Endothelial cell (in vitro differentiated cells): ENCODE measurements around the gene GFY. TPM values are rescaled to one million over a fixed set of nuclear protein-coding genes. Genes with fewer than 3 reads are reported as not detected.

Experiments used
- DNase-seq: peaks from one replicate; pipeline ENCODE4 v3.0.0; 2021; ENCODE audit warnings: low spot score
- H3K27ac Mint-ChIP-seq: one replicate; pipeline ENCODE4 v1.8.0; 2021; ENCODE audit warnings: mixed read lengths, inconsistent platforms; ENCODE audit not compliant: unreplicated experiment
- H3K27me3 Mint-ChIP-seq: one replicate; pipeline ENCODE4 v1.8.0; 2021; ENCODE audit warnings: mild to moderate bottlenecking, moderate library complexity, mixed read lengths, inconsistent platforms; ENCODE audit not compliant: unreplicated experiment
- H3K36me3 Mint-ChIP-seq: one replicate; pipeline ENCODE4 v1.8.0; 2021; ENCODE audit warnings: mild to moderate bottlenecking, low read depth, mixed read lengths, inconsistent platforms; ENCODE audit not compliant: unreplicated experiment
- H3K4me1 Mint-ChIP-seq: one replicate; pipeline ENCODE4 v1.8.0; 2021; ENCODE audit warnings: mild to moderate bottlenecking, mixed read lengths, inconsistent platforms; ENCODE audit not compliant: unreplicated experiment
- H3K4me3 Mint-ChIP-seq: one replicate; pipeline ENCODE4 v1.8.0; 2021; ENCODE audit warnings: mild to moderate bottlenecking, mixed read lengths, inconsistent platforms; ENCODE audit not compliant: unreplicated experiment
- H3K9me3 Mint-ChIP-seq: one replicate; pipeline ENCODE4 v1.8.0; 2021; ENCODE audit warnings: mixed read lengths, inconsistent platforms; ENCODE audit not compliant: unreplicated experiment
- total RNA-seq: library from RNA; stranded (reverse); fragmentation: NEBNext Ultra II Directional; extraction: Animal tissue kit (Norgen Biotek cat#: 25700); gene quantifications from one replicate; pipeline ENCODE4 v1.2.1, GENCODE V29; 2021; ENCODE audit not compliant: unreplicated experiment
- TF ChIP-seq, protein P1 (sequence below): fragments of 200-600 bp; sonication (generic); IDR thresholded peaks from one replicate; pipeline ENCODE4 v1.5.0; 2021; ENCODE audit warnings: antibody characterized with exemption; ENCODE audit not compliant: unreplicated experiment

The GFY gene
- total RNA-seq, 1 donor from 2014 or later = not detected

GRCh38 chr19:49427339-49427738, 2.2 kb downstream of the GFY start:
- peaks cover 27% of the 10 kb centered on the region for H3K4me1 Mint-ChIP-seq
- peaks cover 23% of the 10 kb centered on the region for H3K36me3 Mint-ChIP-seq
- peaks cover 41% of the 10 kb centered on the region for H3K27me3 Mint-ChIP-seq

GRCh38 chr19:49427855-49428546, 2.8 kb downstream of the GFY start:
- no peak overlapping the region for H3K4me3 Mint-ChIP-seq
- peaks cover 22% of the 10 kb centered on the region for H3K4me1 Mint-ChIP-seq
- no peak overlapping the region for H3K27ac Mint-ChIP-seq
- DNase-seq = no peak
- TF ChIP-seq, protein P1, sequence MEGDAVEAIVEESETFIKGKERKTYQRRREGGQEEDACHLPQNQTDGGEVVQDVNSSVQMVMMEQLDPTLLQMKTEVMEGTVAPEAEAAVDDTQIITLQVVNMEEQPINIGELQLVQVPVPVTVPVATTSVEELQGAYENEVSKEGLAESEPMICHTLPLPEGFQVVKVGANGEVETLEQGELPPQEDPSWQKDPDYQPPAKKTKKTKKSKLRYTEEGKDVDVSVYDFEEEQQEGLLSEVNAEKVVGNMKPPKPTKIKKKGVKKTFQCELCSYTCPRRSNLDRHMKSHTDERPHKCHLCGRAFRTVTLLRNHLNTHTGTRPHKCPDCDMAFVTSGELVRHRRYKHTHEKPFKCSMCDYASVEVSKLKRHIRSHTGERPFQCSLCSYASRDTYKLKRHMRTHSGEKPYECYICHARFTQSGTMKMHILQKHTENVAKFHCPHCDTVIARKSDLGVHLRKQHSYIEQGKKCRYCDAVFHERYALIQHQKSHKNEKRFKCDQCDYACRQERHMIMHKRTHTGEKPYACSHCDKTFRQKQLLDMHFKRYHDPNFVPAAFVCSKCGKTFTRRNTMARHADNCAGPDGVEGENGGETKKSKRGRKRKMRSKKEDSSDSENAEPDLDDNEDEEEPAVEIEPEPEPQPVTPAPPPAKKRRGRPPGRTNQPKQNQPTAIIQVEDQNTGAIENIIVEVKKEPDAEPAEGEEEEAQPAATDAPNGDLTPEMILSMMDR = no peak
- peaks cover 19% of the 10 kb centered on the region for H3K36me3 Mint-ChIP-seq
- H3K9me3 Mint-ChIP-seq = no peaks in the 10 kb centered on the region
- peaks cover 40% of the 10 kb centered on the region for H3K27me3 Mint-ChIP-seq

More at GRCh38 chr19:49427339-49427738, 2.2 kb downstream of the GFY start:
- DNase-seq = no peak
- H3K27ac Mint-ChIP-seq = no peak overlapping the region
- peak overlapping the region; percentile 34 for H3K4me3 Mint-ChIP-seq
- TF ChIP-seq, protein P1 = no peak
- no peaks in the 10 kb centered on the region for H3K9me3 Mint-ChIP-seq

DNA sequence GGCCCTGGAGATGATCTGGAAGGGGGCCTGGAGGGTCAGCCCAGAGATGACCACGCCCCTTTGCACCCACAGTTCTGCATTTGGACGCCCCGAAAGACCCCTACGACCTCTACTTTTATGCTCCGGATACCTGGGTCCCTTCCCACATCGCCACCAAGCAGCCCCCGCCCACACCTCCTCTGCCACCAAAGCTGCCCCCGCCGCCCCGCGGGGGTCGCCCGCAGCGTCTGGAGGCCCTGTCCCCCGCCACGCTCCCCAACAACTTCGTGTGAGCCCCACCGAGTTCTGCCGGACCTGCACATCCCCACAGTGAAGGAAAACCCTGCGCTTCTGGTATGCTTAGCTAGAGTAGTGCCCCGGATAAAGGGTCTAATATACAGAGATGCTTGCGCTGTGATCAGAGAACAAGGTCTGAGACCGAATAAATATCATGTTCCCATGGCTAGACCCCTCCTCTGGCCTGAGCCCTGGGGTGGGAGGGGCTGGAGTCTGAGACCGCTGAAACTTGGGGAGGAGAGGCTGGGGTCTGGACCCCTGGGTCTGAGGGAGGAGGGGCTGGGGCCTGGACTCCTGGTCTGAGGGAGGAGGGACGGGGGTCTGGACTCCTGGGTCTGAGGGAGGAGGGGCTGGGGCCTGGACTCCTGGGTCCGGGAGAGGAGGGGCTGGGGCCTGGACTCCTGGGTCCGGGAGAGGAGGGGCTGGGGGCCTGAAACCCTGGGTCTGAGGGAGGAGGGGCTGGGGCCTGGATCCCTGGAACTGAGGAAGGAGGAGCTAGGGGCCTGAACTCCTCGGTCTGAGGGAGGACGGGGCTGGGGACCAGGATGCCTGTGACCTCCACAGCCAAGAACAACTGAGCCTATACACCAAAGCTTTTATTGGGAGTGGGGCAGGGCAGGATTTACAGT, 3.6 kb downstream of the GFY start:
- no peak for DNase-seq
- TF ChIP-seq, protein P1 = no peak
- Mint-ChIP-seq H3K36me3 (peaks cover 15% of the 10 kb centered on the region), H3K9me3 (no peaks in the 10 kb centered on the region), H3K27me3 (peaks cover 39% of the 10 kb centered on the region), H3K4me3 (no peak overlapping the region), H3K4me1 (peaks cover 17% of the 10 kb centered on the region), H3K27ac (no peak overlapping the region)

DNA sequence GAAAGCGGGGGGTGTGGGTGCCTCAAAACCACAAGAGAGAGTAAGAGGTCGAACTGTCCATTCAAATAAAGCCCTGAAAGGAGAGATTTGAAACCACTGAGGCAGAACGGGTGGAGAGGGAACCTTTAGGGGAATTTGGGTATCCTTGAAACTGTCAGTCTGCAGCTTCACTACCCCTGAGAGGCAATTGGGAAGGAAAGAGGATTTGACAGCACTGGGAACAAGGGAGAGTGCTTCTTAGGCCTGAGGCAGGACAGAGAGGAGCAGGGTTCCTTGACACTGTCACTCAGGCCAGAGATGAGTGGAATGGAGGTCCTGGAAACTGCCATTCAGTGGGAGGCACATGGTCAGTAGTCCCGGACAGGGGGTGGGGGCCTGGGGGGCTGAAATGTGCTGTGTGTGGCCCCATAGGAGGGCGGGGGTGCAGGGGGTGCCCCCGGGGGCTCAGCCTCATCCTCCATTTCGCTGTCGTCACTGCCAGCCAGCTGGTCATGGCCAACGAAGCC, 5.0 kb downstream of the GFY start:
- Mint-ChIP-seq H3K36me3 (peaks cover 19% of the 10 kb centered on the region), H3K4me1 (peaks cover 13% of the 10 kb centered on the region), H3K27ac (no peak overlapping the region), H3K4me3 (no peak overlapping the region), H3K9me3 (no peaks in the 10 kb centered on the region), H3K27me3 (peaks cover 37% of the 10 kb centered on the region)
- no peak for DNase-seq
- TF ChIP-seq, protein P1 = no peak
